HEK293 (cell line): ENCODE results near the gene MYOG.

ENCODE experiments used
- CTCF ChIA-PET: fragments of 350-600 bp; formaldehyde crosslinking; extraction: SDS; loops from one replicate; lab custom pipeline; 2021; ENCODE audit warnings: antibody characterized with exemption; lab: Yijun Ruan, JAX
- POLR2A ChIA-PET: fragments of 300-600 bp; formaldehyde crosslinking; extraction: SDS; loops from one replicate; lab custom pipeline; 2020; ENCODE audit warnings: antibody characterized with exemption, inconsistent platforms; lab: Yijun Ruan, JAX
- H3K27ac ChIP-seq: fragments of 200-500 bp; sonication (Bioruptor generic); 2 replicates; pipeline ENCODE4 v1.5.1; 2014; ENCODE audit warnings: low read depth, low read length, control low read depth, inconsistent platforms; ENCODE audit errors: extremely low read depth
- H3K36me3 ChIP-seq, 2 experiments: fragments of 200-500 bp in 1 of 2; sonication (Bioruptor generic) in 1 of 2; 1 replicate in 1 of 2; 2 replicates in 1 of 2; pipeline ENCODE4 v1.5.1; 2014 to 2017; ENCODE audit warnings: inconsistent platforms in 2 of 2, low read length in 2 of 2; ENCODE audit not compliant: control insufficient read depth in 2 of 2, insufficient read depth in 1 of 2
- H3K4me1 ChIP-seq: fragments of 200-500 bp; sonication (Bioruptor generic); 2 replicates; pipeline ENCODE4 v1.5.1; 2014; ENCODE audit warnings: mild to moderate bottlenecking, low read length, inconsistent platforms; ENCODE audit not compliant: control insufficient read depth, insufficient read depth
- H3K4me3 ChIP-seq: 2 replicates; pipeline ENCODE4 v1.5.1; 2011; ENCODE audit warnings: low read depth, mild to moderate bottlenecking, control low read depth, low read length, moderate library complexity
- H3K9me3 ChIP-seq: fragments of 200-500 bp; sonication (Bioruptor generic); 2 replicates; pipeline ENCODE4 v1.5.1; 2014; ENCODE audit warnings: low read depth, low read length, inconsistent platforms; ENCODE audit not compliant: control insufficient read depth, insufficient read depth
- GLIS2 ChIP-seq: fragments of 450-650 bp; formaldehyde crosslinking; IDR thresholded peaks from 2 replicates; pipeline ENCODE4 v1.5.1; 2016; ENCODE audit warnings: missing biosample characterization, missing genetic modification characterization
- KLF10 ChIP-seq: fragments of 450-650 bp; IDR thresholded peaks from 2 replicates; pipeline ENCODE4 v1.5.1; 2018; ENCODE audit warnings: missing biosample characterization, mild to moderate bottlenecking, missing genetic modification characterization
- ZFP41 ChIP-seq: fragments of 450-650 bp; formaldehyde crosslinking; IDR thresholded peaks from 2 replicates; pipeline ENCODE4 v1.5.1; 2016; ENCODE audit warnings: missing biosample characterization, missing genetic modification characterization, borderline replicate concordance
- ZIC2 ChIP-seq: fragments of 450-650 bp; formaldehyde crosslinking; IDR thresholded peaks from 2 replicates; pipeline ENCODE4 v1.5.1; 2016; ENCODE audit warnings: missing biosample characterization, missing genetic modification characterization
- ZNF112 ChIP-seq: fragments of 450-650 bp; formaldehyde crosslinking; IDR thresholded peaks from 2 replicates; pipeline ENCODE4 v1.5.0; 2017; ENCODE audit warnings: missing biosample characterization, missing genetic modification characterization
- ZNF138 ChIP-seq: fragments of 450-650 bp; formaldehyde crosslinking; IDR thresholded peaks from 2 replicates; pipeline ENCODE4 v1.5.1; 2016; ENCODE audit warnings: missing biosample characterization, missing genetic modification characterization, borderline replicate concordance
- ZNF292 ChIP-seq: fragments of 450-650 bp; formaldehyde crosslinking; IDR thresholded peaks from 2 replicates; pipeline ENCODE4 v1.5.1; 2016; ENCODE audit warnings: low read depth, missing biosample characterization, missing genetic modification characterization, borderline replicate concordance
- ZNF530 ChIP-seq: fragments of 450-650 bp; formaldehyde crosslinking; IDR thresholded peaks from 2 replicates; pipeline ENCODE4 v1.5.1; 2016; ENCODE audit warnings: low read depth, missing biosample characterization, missing genetic modification characterization
- ZNF544 ChIP-seq: fragments of 450-650 bp; formaldehyde crosslinking; IDR thresholded peaks from 2 replicates; pipeline ENCODE4 v1.5.0; 2017; ENCODE audit warnings: missing biosample characterization, missing genetic modification characterization
- ZNF555 ChIP-seq: fragments of 450-650 bp; formaldehyde crosslinking; conservative IDR thresholded peaks from 2 replicates; pipeline ENCODE4 v1.5.1; 2017; ENCODE audit warnings: missing biosample characterization, mild to moderate bottlenecking, missing genetic modification characterization, inconsistent platforms
- ZNF600 ChIP-seq: fragments of 450-650 bp; formaldehyde crosslinking; IDR thresholded peaks from 2 replicates; pipeline ENCODE4 v1.5.1; 2016; ENCODE audit warnings: missing biosample characterization, missing genetic modification characterization
- ZNF626 ChIP-seq: fragments of 450-650 bp; sonication (Bioruptor Pico); formaldehyde crosslinking; IDR thresholded peaks from 2 replicates; pipeline ENCODE4 v1.5.1; 2018; ENCODE audit warnings: missing biosample characterization, missing genetic modification characterization, inconsistent platforms
- ZNF777 ChIP-seq: fragments of 450-650 bp; formaldehyde crosslinking; IDR thresholded peaks from 2 replicates; pipeline ENCODE4 v1.5.1; 2017; ENCODE audit warnings: missing biosample characterization, missing genetic modification characterization, borderline replicate concordance
- ZSCAN30 ChIP-seq: fragments of 450-650 bp; IDR thresholded peaks from 2 replicates; pipeline ENCODE4 v1.5.1; 2018; ENCODE audit warnings: missing biosample characterization, mild to moderate bottlenecking, missing genetic modification characterization, moderate library complexity
- TF ChIP-seq, protein P1 (sequence below): fragments of 450-650 bp; formaldehyde crosslinking; IDR thresholded peaks from 2 replicates; pipeline ENCODE4 v1.5.1; 2016; ENCODE audit warnings: missing biosample characterization, missing genetic modification characterization
- TF ChIP-seq, protein P2 (sequence below): fragments of 450-650 bp; formaldehyde crosslinking; IDR thresholded peaks from 2 replicates; pipeline ENCODE4 v1.5.1; 2016; ENCODE audit warnings: missing biosample characterization, missing genetic modification characterization
- TF ChIP-seq, protein P3 (sequence below): fragments of 450-650 bp; formaldehyde crosslinking; IDR thresholded peaks from 2 replicates; pipeline ENCODE4 v1.5.1; 2016; ENCODE audit warnings: missing biosample characterization, missing genetic modification characterization
- TF ChIP-seq, protein P4 (sequence below): fragments of 450-650 bp; formaldehyde crosslinking; IDR thresholded peaks from 2 replicates; pipeline ENCODE4 v1.5.1; 2017; ENCODE audit warnings: missing biosample characterization, missing genetic modification characterization
- TF ChIP-seq, protein P5 (sequence below): fragments of 450-650 bp; formaldehyde crosslinking; IDR thresholded peaks from 2 replicates; pipeline ENCODE4 v1.5.1; 2016; ENCODE audit warnings: missing biosample characterization, missing genetic modification characterization

The MYOG gene

DNA sequence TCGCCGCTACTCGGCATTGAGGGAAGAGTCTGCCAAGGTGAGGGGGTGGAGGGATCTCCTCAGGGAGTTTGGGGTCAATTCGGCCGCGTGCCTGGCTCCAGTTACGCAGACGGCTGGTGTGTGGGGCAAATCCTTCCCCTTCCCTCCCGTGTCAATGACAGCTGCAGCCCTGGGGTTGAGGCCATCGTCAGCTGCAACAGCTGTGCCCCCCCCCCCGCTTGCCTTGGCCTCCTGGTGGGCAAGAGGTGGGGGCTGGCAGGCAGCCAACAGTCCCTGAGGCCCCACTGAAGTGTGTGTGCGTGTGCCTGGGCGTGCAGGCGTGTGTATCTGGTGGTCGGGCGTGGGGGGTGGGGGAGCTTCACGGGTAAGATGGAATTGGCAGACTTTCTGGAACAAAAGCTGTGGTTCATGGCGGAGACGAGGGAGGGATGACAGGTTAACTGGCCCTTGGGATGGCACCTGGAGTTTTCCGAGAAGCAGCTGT lies 33.9 kb downstream of the MYOG start (continued):
- TF ChIP-seq, protein P1, sequence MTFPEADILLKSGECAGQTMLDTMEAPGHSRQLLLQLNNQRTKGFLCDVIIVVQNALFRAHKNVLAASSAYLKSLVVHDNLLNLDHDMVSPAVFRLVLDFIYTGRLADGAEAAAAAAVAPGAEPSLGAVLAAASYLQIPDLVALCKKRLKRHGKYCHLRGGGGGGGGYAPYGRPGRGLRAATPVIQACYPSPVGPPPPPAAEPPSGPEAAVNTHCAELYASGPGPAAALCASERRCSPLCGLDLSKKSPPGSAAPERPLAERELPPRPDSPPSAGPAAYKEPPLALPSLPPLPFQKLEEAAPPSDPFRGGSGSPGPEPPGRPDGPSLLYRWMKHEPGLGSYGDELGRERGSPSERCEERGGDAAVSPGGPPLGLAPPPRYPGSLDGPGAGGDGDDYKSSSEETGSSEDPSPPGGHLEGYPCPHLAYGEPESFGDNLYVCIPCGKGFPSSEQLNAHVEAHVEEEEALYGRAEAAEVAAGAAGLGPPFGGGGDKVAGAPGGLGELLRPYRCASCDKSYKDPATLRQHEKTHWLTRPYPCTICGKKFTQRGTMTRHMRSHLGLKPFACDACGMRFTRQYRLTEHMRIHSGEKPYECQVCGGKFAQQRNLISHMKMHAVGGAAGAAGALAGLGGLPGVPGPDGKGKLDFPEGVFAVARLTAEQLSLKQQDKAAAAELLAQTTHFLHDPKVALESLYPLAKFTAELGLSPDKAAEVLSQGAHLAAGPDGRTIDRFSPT (tag by site-specific recombination), result no peak
- TF ChIP-seq KLF10 (tag by site-specific recombination) (no peak), GLIS2 (tag by site-specific recombination) (peak; percentile 32), ZNF530 (tag by site-specific recombination) (no peak), ZNF626 (tag by site-specific recombination) (no peak), ZNF777 (tag by site-specific recombination) (no peak), ZNF112 (tag by site-specific recombination) (no peak), ZNF600 (tag by site-specific recombination) (no peak), ZNF138 (tag by site-specific recombination) (no peak)

DNA sequence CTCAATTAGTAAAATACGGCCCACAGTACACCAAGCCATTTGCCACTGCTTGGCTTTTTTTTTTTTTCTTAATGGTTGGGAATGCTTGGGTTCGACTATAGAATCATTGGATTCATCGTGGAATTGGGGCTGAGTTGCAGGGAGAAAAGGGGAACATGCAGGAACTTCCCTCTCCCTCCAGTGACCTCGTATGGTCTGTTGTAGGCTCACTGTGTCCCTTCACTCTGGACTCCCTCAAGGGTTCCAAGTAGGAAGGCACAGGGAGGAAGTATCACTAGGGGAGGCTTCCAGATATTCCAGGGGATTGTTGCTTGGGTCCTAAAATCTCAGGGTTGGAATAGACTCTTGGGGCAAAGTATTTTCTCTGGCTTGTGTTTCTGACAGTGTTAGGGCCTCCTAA lies 35.0 kb downstream of the MYOG start:
- POLR2A ChIA-PET, result no interaction called here
- CTCF ChIA-PET, result interaction anchor here (0.7 to 12.9 kb wide), 4 partner anchors 10 to 218 kb away, joined by 3 to 169 read pairs (median 6); no protein-coding TSS in a partner anchor
- H3K4me3 ChIP-seq, result no peak overlapping the region
- no peaks in the 10 kb centered on the region for H3K9me3 ChIP-seq
- no peak overlapping the region for H3K27ac ChIP-seq
- 0 out of 2 replicates have a peak, but pooled peaks cover 5% of the 10 kb centered on the region for H3K4me1 ChIP-seq
- TF ChIP-seq ZNF555 (tag by site-specific recombination) (no peak), ZIC2 (no peak), ZNF292 (tag by site-specific recombination) (no peak), ZFP41 (tag by site-specific recombination) (no peak), ZNF530 (tag by site-specific recombination) (no peak), ZSCAN30 (no peak), ZNF544 (no peak)
- TF ChIP-seq, protein P2, sequence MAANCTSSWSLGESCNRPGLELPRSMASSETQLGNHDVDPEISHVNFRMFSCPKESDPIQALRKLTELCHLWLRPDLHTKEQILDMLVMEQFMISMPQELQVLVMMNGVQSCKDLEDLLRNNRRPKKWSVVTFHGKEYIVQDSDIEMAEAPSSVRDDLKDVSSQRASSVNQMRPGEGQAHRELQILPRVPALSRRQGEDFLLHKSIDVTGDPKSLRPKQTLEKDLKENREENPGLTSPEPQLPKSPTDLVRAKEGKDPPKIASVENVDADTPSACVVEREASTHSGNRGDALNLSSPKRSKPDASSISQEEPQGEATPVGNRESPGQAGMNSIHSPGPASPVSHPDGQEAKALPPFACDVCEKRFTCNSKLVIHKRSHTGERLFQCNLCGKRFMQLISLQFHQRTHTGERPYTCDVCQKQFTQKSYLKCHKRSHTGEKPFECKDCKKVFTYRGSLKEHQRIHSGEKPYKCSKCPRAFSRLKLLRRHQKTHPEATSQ (tag by site-specific recombination), result no peak
- TF ChIP-seq, protein P3, sequence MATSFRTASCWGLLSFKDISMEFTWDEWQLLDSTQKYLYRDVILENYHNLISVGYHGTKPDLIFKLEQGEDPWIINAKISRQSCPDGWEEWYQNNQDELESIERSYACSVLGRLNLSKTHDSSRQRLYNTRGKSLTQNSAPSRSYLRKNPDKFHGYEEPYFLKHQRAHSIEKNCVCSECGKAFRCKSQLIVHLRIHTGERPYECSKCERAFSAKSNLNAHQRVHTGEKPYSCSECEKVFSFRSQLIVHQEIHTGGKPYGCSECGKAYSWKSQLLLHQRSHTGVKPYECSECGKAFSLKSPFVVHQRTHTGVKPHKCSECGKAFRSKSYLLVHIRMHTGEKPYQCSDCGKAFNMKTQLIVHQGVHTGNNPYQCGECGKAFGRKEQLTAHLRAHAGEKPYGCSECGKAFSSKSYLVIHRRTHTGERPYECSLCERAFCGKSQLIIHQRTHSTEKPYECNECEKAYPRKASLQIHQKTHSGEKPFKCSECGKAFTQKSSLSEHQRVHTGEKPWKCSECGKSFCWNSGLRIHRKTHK (tag by site-specific recombination), result no peak
- TF ChIP-seq, protein P4, sequence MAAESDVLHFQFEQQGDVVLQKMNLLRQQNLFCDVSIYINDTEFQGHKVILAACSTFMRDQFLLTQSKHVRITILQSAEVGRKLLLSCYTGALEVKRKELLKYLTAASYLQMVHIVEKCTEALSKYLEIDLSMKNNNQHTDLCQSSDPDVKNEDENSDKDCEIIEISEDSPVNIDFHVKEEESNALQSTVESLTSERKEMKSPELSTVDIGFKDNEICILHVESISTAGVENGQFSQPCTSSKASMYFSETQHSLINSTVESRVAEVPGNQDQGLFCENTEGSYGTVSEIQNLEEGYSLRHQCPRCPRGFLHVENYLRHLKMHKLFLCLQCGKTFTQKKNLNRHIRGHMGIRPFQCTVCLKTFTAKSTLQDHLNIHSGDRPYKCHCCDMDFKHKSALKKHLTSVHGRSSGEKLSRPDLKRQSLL, result no peak
- TF ChIP-seq, protein P5, sequence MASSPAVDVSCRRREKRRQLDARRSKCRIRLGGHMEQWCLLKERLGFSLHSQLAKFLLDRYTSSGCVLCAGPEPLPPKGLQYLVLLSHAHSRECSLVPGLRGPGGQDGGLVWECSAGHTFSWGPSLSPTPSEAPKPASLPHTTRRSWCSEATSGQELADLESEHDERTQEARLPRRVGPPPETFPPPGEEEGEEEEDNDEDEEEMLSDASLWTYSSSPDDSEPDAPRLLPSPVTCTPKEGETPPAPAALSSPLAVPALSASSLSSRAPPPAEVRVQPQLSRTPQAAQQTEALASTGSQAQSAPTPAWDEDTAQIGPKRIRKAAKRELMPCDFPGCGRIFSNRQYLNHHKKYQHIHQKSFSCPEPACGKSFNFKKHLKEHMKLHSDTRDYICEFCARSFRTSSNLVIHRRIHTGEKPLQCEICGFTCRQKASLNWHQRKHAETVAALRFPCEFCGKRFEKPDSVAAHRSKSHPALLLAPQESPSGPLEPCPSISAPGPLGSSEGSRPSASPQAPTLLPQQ (tag by site-specific recombination), result no peak
- H3K36me3 ChIP-seq, result no peaks in the 10 kb centered on the region
